BLaER1 (cell line): Measurements from ENCODE around the gene CLEC10A.
A peak's percentile ranks its signal among the peaks of the same experiment; 100 is the strongest.
"Not testable (repeated sequence)": the region's sequence is repeated elsewhere in the genome, so short reads cannot be mapped to it uniquely, and the experiment has no call there.

Source experiments
- H3K27ac ChIP-seq: shearing (Covaris generic); formaldehyde crosslinking; 2 replicates; pipeline ENCODE4 v1.8.1; 2022
- H3K27me3 ChIP-seq: shearing (Covaris generic); formaldehyde crosslinking; 2 replicates; pipeline ENCODE4 v1.8.1; 2022
- H3K36me3 ChIP-seq: shearing (Covaris generic); formaldehyde crosslinking; 2 replicates; pipeline ENCODE4 v1.8.1; 2022
- H3K4me1 ChIP-seq: shearing (Covaris generic); formaldehyde crosslinking; 2 replicates; pipeline ENCODE4 v1.8.1; 2022
- H3K4me2 ChIP-seq: shearing (Covaris generic); formaldehyde crosslinking; 2 replicates; pipeline ENCODE4 v1.8.1; 2022
- H3K4me3 ChIP-seq: shearing (Covaris generic); formaldehyde crosslinking; 2 replicates; pipeline ENCODE4 v1.8.1; 2022
- H3K9ac ChIP-seq: shearing (Covaris generic); formaldehyde crosslinking; 2 replicates; pipeline ENCODE4 v1.8.1; 2022
- H3K9me3 ChIP-seq: shearing (Covaris generic); formaldehyde crosslinking; 2 replicates; pipeline ENCODE4 v1.8.1; 2022
- H4K20me1 ChIP-seq: shearing (Covaris generic); formaldehyde crosslinking; 2 replicates; pipeline ENCODE4 v1.8.1; 2022
- Cebpa-rat ChIP-seq: shearing (Covaris generic); IDR thresholded peaks from 2 replicates; pipeline ENCODE4 v1.8.1; 2022

The CLEC10A gene, protein sequence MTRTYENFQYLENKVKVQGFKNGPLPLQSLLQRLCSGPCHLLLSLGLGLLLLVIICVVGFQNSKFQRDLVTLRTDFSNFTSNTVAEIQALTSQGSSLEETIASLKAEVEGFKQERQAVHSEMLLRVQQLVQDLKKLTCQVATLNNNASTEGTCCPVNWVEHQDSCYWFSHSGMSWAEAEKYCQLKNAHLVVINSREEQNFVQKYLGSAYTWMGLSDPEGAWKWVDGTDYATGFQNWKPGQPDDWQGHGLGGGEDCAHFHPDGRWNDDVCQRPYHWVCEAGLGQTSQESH

DNA sequence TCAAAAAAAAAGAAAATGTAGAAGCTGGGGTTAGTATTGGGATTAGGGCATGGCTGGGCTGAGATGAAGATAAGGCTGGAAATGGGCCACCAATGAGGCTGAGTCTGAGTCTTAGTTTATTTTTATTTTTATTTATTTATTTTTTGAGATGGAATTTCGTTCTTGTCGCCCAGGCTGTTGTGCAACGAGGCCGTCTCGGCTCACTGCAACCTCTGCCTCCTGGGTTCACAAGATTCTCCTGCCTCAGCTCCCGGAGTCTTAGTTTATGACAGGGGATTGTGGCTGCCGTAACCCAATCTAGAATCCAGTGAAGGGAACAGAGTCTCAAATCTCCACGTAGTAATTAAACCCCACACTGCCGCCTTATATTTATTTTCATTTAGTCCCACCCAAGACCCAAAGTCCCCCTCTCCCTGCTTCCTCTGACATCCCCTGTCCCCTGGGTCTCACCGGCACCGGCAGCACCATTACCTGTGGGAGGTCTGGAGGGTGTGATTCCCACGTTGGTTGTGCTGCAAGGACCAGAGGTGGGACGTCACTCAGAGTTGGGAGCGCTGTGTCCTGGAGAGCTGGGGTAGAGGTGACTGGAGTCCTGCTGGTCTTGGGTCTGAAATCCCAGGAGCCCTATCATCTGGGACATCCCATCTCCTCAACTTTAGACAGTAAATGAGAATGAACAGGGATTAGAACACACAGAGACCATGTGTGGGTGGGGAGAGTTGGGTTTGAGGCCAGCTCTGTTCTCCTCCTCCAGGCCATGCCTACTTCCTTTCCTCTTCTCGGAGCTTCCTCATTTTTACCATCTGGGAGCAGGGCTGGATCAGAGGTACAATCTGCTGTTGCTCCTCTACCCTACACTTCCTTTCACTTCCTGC is at the start of gene CLEC10A:
TSS of gene CLEC10A (minus strand) at position 671 of the 875 bp plus-strand sequence. CDS start 1,439 bp downstream, outside the sequence.
- Histone ChIP-seq H3K4me1 (peaks cover 6% of the 10 kb centered on the region), H3K36me3 (no peaks in the 10 kb centered on the region), H3K9ac (no peak within 1 kb of the TSS), H3K27ac (no peak within 1 kb of the TSS), H3K9me3 (no peaks in the 10 kb centered on the region), H3K4me2 (no peak within 1 kb of the TSS), H3K4me3 (no peak within 1 kb of the TSS), H3K27me3 (no peaks in the 10 kb centered on the region), H4K20me1 (no peaks in the 10 kb centered on the region)
- no peak for TF ChIP-seq Cebpa-rat

DNA sequence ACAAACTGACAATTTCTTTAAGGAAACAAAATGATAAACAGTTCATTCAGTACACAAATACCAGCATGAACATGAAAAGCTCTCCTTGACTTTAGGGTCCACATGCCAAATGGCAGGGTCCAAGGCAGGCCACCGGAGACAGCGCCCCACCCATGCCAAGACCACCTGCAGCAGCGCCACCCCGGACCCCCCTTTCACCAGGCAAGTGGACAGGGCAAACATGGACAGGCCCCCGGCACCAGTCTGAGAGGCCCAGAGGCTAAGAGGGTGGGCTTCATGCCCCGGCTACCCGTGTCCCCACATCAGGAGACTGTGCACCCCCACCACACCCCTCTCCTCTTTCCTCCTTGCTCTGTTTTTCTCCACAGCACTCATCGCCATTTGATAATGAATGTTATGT is 49.3 kb upstream of the CLEC10A start:
- no peak overlapping the region for H3K4me3 ChIP-seq
- H3K4me1 ChIP-seq: peaks cover 42% of the 10 kb centered on the region
- H3K4me2 ChIP-seq: no peak overlapping the region
- H3K27me3 ChIP-seq: no peaks in the 10 kb centered on the region
- no peaks in the 10 kb centered on the region for H4K20me1 ChIP-seq
- H3K9me3 ChIP-seq: no peaks in the 10 kb centered on the region
- no peak for TF ChIP-seq Cebpa-rat
- H3K27ac ChIP-seq: no peak overlapping the region
- no peak overlapping the region for H3K9ac ChIP-seq
- no peaks in the 10 kb centered on the region for H3K36me3 ChIP-seq

DNA sequence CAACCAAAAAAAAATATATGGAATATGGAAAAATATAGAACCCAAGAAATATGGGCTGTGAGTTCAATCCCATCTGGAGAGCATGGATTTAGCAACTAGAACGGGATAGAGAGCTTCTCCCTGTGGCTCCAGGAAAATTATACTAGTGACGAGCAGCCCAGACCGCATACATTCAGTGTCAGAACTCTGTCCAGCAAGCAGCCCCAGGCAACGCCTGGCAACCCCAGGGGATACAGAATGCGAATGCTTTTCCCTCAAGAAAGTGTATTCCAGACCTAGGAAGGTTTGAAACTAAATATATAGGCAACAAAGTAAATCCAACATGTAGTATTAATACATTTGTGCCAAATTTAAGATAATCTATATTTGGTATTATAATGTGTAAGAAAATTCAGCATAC is 48.1 kb upstream of the CLEC10A start:
- Histone ChIP-seq H3K9me3 (no peaks in the 10 kb centered on the region), H3K36me3 (no peaks in the 10 kb centered on the region), H3K4me1 (peaks cover 33% of the 10 kb centered on the region), H3K9ac (no peak overlapping the region), H3K4me2 (no peak overlapping the region), H3K4me3 (no peak overlapping the region), H3K27ac (no peak overlapping the region), H4K20me1 (no peaks in the 10 kb centered on the region), H3K27me3 (no peaks in the 10 kb centered on the region)
- TF ChIP-seq Cebpa-rat: no peak

DNA sequence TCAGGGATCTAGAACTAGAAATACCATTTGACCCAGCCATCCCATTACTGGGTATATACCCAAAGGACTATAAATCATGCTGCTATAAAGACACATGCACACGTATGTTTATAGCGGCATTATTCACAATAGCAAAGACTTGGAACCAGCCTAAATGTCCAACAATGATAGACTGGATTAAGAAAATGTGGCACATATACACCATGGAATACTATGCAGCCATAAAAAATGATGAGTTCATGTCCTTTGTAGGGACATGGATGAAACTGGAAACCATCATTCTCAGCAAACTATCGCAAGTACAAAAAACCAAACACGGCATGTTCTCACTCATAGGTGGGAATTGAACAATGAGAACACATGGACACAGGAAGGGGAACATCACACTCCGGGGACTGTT is 47.5 kb upstream of the CLEC10A start:
- not testable (repeated sequence) for H3K9me3 ChIP-seq, H3K4me2 ChIP-seq, H4K20me1 ChIP-seq, H3K9ac ChIP-seq, H3K4me3 ChIP-seq, H3K36me3 ChIP-seq, H3K27me3 ChIP-seq, H3K27ac ChIP-seq
- peaks cover 29% of the 10 kb centered on the region for H3K4me1 ChIP-seq

DNA sequence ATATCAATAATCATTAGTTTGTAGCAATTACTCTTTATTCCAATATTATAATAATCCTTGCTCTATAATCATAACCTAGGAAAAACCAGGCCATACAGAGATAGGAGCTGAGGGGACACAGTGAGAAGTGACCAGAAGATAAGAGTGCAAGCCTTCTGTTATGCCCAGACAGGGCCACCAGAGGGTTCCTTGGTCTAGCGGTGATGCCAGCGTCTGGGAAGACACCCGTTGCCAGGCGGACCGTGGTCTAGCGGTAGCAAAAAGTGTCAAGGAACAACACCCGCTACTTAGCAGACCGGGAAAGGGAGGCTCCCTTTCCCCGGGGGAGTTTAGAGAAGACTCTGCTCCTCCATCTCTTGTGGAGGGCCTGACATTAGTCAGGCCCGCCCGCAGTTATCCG is 46.3 kb upstream of the CLEC10A start:
- H3K27me3 ChIP-seq, H4K20me1 ChIP-seq, H3K9ac ChIP-seq, H3K36me3 ChIP-seq, H3K9me3 ChIP-seq, H3K4me3 ChIP-seq, H3K27ac ChIP-seq, H3K4me2 ChIP-seq: not testable (repeated sequence)
- peaks cover 29% of the 10 kb centered on the region for H3K4me1 ChIP-seq

DNA sequence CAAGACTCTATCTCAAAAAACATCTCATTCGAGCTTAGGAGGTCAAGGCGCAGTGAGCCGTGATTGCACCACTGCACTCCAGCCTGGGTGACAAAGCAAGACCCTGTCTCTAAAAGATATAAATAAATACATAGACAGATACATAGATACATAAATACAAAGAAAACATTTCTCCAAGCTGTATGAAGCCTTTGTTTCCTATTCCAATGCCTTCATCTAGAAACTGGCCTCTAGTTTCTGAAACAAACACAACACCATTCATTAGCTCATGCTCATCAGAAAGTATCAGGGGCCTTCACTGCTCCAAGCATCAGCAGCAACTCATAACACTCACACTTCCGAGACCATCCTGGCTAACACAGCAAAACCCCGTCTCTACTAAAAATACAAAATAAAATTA is 44.9 kb upstream of the CLEC10A start:
- Histone ChIP-seq H3K9me3 (no peaks in the 10 kb centered on the region), H3K27ac (no peak overlapping the region), H3K9ac (no peak overlapping the region), H3K27me3 (no peaks in the 10 kb centered on the region), H3K4me1 (peaks cover 20% of the 10 kb centered on the region), H3K4me2 (no peak overlapping the region), H3K4me3 (no peak overlapping the region), H3K36me3 (no peaks in the 10 kb centered on the region), H4K20me1 (no peaks in the 10 kb centered on the region)
- TF ChIP-seq Cebpa-rat: no peak

DNA sequence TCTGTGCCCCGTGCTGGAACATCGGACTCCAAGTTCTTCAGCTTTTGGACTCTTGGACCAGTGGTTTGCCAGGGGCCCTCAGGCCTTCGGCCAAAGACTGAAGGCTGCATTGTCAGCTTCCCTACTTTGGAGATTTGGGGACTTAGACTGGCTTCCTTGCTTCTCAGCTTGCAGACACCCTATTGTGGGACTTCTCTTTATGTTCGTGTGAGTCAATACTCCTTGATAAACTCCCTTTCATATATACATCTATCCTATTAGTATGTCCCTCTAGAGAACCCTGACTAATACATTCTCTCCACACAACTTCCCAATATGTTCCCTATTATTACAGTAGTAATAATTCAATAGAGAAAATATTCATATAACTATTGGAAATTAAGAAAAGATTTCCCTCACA is 43.8 kb upstream of the CLEC10A start:
- Histone ChIP-seq H3K27me3 (no peaks in the 10 kb centered on the region), H3K4me3 (no peak overlapping the region), H4K20me1 (no peaks in the 10 kb centered on the region), H3K9me3 (no peaks in the 10 kb centered on the region), H3K4me1 (peaks cover 19% of the 10 kb centered on the region), H3K4me2 (no peak overlapping the region), H3K9ac (no peak overlapping the region), H3K27ac (no peak overlapping the region), H3K36me3 (no peaks in the 10 kb centered on the region)
- TF ChIP-seq Cebpa-rat: no peak

DNA sequence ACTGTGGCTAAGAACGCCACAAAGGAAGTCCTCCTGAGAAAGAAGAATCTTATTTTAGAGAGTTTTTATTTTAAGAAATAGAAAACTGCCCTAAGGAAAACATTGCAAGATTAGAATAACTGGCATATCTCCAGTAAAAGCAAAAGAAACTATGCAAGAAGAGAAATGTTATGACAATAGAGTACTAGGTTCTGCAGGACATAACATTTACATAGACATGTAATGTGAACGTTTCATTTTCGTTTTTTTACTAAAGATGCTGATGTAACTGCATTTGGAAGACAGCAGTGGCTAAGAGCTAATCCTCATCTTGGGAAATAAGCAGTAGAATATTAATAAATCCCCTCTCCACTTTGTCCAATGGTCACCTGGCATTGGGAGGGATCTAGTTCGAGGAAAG is 42.3 kb upstream of the CLEC10A start:
- no peak overlapping the region for H3K9ac ChIP-seq
- H3K4me2 ChIP-seq: peak overlapping the region; percentile 48
- no peaks in the 10 kb centered on the region for H3K27me3 ChIP-seq
- no peak for TF ChIP-seq Cebpa-rat
- H4K20me1 ChIP-seq: no peaks in the 10 kb centered on the region
- H3K27ac ChIP-seq: no peak overlapping the region
- H3K9me3 ChIP-seq: no peaks in the 10 kb centered on the region
- no peaks in the 10 kb centered on the region for H3K36me3 ChIP-seq
- no peak overlapping the region for H3K4me3 ChIP-seq
- H3K4me1 ChIP-seq: peaks cover 28% of the 10 kb centered on the region

DNA sequence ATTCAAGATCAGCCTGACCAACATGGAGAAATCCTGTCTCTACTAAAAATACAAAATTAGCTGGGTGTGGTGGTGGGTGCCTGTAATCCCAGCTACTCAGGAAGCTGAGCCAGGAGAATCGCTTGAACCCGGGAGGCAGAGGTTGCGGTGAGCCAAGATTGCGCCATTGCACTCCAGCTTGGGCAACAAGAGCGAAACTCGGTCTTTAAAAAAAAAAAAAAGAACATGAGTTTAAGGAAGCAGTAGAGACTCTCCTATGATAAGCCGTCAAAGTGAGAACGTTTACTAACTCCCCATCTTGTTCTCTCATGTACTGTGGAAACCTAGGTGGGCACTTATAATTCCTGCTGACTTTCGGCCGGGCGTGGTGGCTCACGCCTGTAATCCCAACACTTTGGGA is 40.6 kb upstream of the CLEC10A start:
- H3K27ac ChIP-seq, H3K4me2 ChIP-seq, H3K36me3 ChIP-seq, H4K20me1 ChIP-seq, H3K27me3 ChIP-seq, H3K9ac ChIP-seq, H3K9me3 ChIP-seq, H3K4me3 ChIP-seq: not testable (repeated sequence)
- H3K4me1 ChIP-seq: peaks cover 28% of the 10 kb centered on the region

DNA sequence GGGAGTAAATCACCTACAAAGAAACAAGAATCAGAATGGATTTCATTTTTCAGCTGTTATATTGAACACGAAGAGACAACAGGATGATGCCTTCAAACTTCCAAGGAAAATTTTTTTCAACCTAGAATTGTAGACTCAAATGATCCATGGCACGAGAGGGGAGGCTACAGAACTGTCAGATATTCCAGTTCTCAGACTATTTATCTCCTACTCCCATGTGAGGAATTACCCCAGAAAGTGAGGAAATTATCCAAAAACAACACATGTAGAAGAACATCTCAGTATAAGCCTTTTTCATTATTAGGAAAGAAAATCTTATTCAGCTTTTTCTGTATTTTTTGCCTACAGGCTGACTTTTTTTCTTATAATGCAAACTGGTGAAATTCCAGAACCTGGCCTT is 40.1 kb upstream of the CLEC10A start:
- H3K27ac ChIP-seq: no peak overlapping the region
- H3K9ac ChIP-seq: no peak overlapping the region
- no peak for TF ChIP-seq Cebpa-rat
- H3K4me1 ChIP-seq: peaks cover 31% of the 10 kb centered on the region
- H3K27me3 ChIP-seq: no peaks in the 10 kb centered on the region
- no peaks in the 10 kb centered on the region for H4K20me1 ChIP-seq
- H3K9me3 ChIP-seq: no peaks in the 10 kb centered on the region
- H3K36me3 ChIP-seq: no peaks in the 10 kb centered on the region
- H3K4me2 ChIP-seq: no peak overlapping the region
- H3K4me3 ChIP-seq: no peak overlapping the region
